Loucy (cell line): Measurements from ENCODE around the gene ICAM4.

Source experiments
- H2AFZ ChIP-seq: fragments of 200-600 bp; sonication (generic); 2 replicates; pipeline ENCODE4 v1.6.0; 2016; ENCODE audit warnings: antibody characterized with exemption, mild to moderate bottlenecking, low read length, moderate library complexity
- H3F3A ChIP-seq: fragments of 200-600 bp; 2 replicates; pipeline ENCODE4 v1.6.0; 2016; ENCODE audit warnings: antibody characterized with exemption, low read depth, mild to moderate bottlenecking
- H3K27me3 ChIP-seq: fragments of 200-600 bp; sonication (generic); 2 replicates; pipeline ENCODE4 v1.6.1; 2014; ENCODE audit warnings: low read length, mild to moderate bottlenecking; ENCODE audit not compliant: insufficient read depth, poor library complexity, severe bottlenecking
- H3K36me3 ChIP-seq: fragments of 200-600 bp; sonication (generic); 2 replicates; pipeline ENCODE4 v1.6.1; 2016; ENCODE audit warnings: low read length; ENCODE audit not compliant: insufficient read depth
- H3K4me1 ChIP-seq: fragments of 200-600 bp; sonication (generic); 2 replicates; pipeline ENCODE4 v1.5.1; 2014; ENCODE audit warnings: low read length, mild to moderate bottlenecking; ENCODE audit not compliant: insufficient read depth, poor library complexity, severe bottlenecking
- H3K4me2 ChIP-seq: fragments of 200-600 bp; sonication (generic); 2 replicates; pipeline ENCODE4 v1.6.0; 2014; ENCODE audit warnings: antibody characterized with exemption, low read length, low read depth, mild to moderate bottlenecking; ENCODE audit not compliant: poor library complexity, severe bottlenecking
- H3K4me3 ChIP-seq: fragments of 200-600 bp; sonication (generic); 2 replicates; pipeline ENCODE4 v1.5.1; 2014; ENCODE audit warnings: low read length, mild to moderate bottlenecking, mixed read lengths; ENCODE audit not compliant: poor library complexity, severe bottlenecking
- H3K79me2 ChIP-seq: fragments of 200-600 bp; sonication (generic); 2 replicates; pipeline ENCODE4 v1.6.1; 2014; ENCODE audit warnings: low read length; ENCODE audit not compliant: insufficient read depth
- H3K9ac ChIP-seq: fragments of 200-600 bp; sonication (generic); 2 replicates; pipeline ENCODE4 v1.6.0; 2014; ENCODE audit warnings: mild to moderate bottlenecking, low read depth, low read length, moderate library complexity; ENCODE audit not compliant: poor library complexity, severe bottlenecking
- H3K9me2 ChIP-seq: fragments of 200-600 bp; sonication (generic); replicated peaks from 2 replicates; pipeline ENCODE4 v1.6.1; 2016; ENCODE audit warnings: low read depth, low read length, mixed read lengths
- H3K9me3 ChIP-seq: fragments of 200-600 bp; sonication (generic); 2 replicates; pipeline ENCODE4 v1.6.1; 2014; ENCODE audit warnings: mild to moderate bottlenecking, antibody characterized with exemption, low read length, low read depth; ENCODE audit not compliant: insufficient read depth
- H4K20me1 ChIP-seq: fragments of 200-600 bp; sonication (generic); 2 replicates; pipeline ENCODE4 v1.6.0; 2014; ENCODE audit warnings: antibody characterized with exemption, low read length, mild to moderate bottlenecking; ENCODE audit not compliant: insufficient read depth, poor library complexity, severe bottlenecking
- CTCF ChIP-seq: fragments of 200-600 bp; sonication (generic); conservative IDR thresholded peaks from 2 replicates; pipeline ENCODE4 v1.5.1; 2014; ENCODE audit warnings: mild to moderate bottlenecking, antibody characterized with exemption, low read length
- EZH2phosphoT487 ChIP-seq: fragments of 200-600 bp; IDR thresholded peaks from 2 replicates; pipeline ENCODE4 v1.6.1; 2018; ENCODE audit warnings: antibody characterized with exemption, mild to moderate bottlenecking, moderate library complexity, borderline replicate concordance

ICAM4 gene

GRCh38 chr19:10329555-10329954 lies 42.8 kb downstream of the ICAM4 start:
- Histone ChIP-seq H3F3A (0 out of 2 replicates have a peak, but pooled peaks cover 7% of the 10 kb centered on the region), H3K4me2 (no peak overlapping the region), H4K20me1 (peaks cover 53% of the 10 kb centered on the region), H3K9me2 (no peaks in the 10 kb centered on the region), H3K36me3 (peaks cover 59% of the 10 kb centered on the region), H3K27me3 (no peaks in the 10 kb centered on the region), H3K79me2 (peaks cover 67% of the 10 kb centered on the region), H3K9ac (no peak overlapping the region), H3K4me3 (no peak overlapping the region), H2AFZ (no peak overlapping the region), H3K9me3 (no peaks in the 10 kb centered on the region), H3K4me1 (peaks cover 21% of the 10 kb centered on the region)
- TF ChIP-seq CTCF (no peak), EZH2phosphoT487 (no peak)

- no peaks in the 10 kb centered on the region for H3K27me3 ChIP-seq
- 0 out of 2 replicates have a peak, but pooled peaks cover 7% of the 10 kb centered on the region for H3F3A ChIP-seq
- peak overlapping the region; percentile 81 for H3K9ac ChIP-seq
- peaks cover 53% of the 10 kb centered on the region for H4K20me1 ChIP-seq
- H3K9me2 ChIP-seq: no peaks in the 10 kb centered on the region
- no peaks in the 10 kb centered on the region for H3K9me3 ChIP-seq
- peaks cover 82% of the 10 kb centered on the region for H3K79me2 ChIP-seq
- no peak overlapping the region for H2AFZ ChIP-seq
- peak overlapping the region; percentile 95 for H3K4me2 ChIP-seq
- peaks cover 21% of the 10 kb centered on the region for H3K4me1 ChIP-seq
- TF ChIP-seq CTCF: peak; percentile 20; the same call in 1 of the 2 replicates
- no peak for TF ChIP-seq EZH2phosphoT487
- H3K4me3 ChIP-seq: peak overlapping the region; percentile 87
- peaks cover 34% of the 10 kb centered on the region for H3K36me3 ChIP-seq
Observed at GRCh38 chr19:10332158-10332964, 45.6 kb downstream of the ICAM4 start.

GRCh38 chr19:10332965-10333757 lies 46.4 kb downstream of the ICAM4 start, which contains the start of gene RAVER1:
Gene RAVER1 (minus strand): TSS chr19:10333529. CDS start chr19:10333507, 22 bp downstream.
- no peak for TF ChIP-seq EZH2phosphoT487
- no peak for TF ChIP-seq CTCF
- Histone ChIP-seq H3K9me3 (no peaks in the 10 kb centered on the region), H3K36me3 (peaks cover 26% of the 10 kb centered on the region), H3F3A (0 out of 2 replicates have a peak, but pooled peaks cover 7% of the 10 kb centered on the region), H3K4me3 (peak within 1 kb of the TSS; percentile 87), H3K4me2 (peak within 1 kb of the TSS; percentile 95), H3K9me2 (no peaks in the 10 kb centered on the region), H4K20me1 (peaks cover 48% of the 10 kb centered on the region), H3K9ac (peak within 1 kb of the TSS; percentile 81), H3K27me3 (no peaks in the 10 kb centered on the region), H3K79me2 (peaks cover 74% of the 10 kb centered on the region), H3K4me1 (peaks cover 22% of the 10 kb centered on the region), H2AFZ (peak within 1 kb of the TSS; percentile 49; the same call in 1 of the 2 replicates)
